PC-9 (cell line): ENCODE data around the gene GPR26. TPM values are rescaled to one million over a fixed set of nuclear protein-coding genes. Genes with fewer than 3 reads are reported as not detected.

Experiments used
- BruUV-seq: library from RNA; stranded (reverse); fragments of 400-500 nt; replicated peaks from 2 replicates; lab custom pipeline; 2021; lab: Mats Ljungman, UMichigan
- CTCF ChIA-PET: fragments of 300-600 bp; sonication (Branson Sonifier 250); formaldehyde crosslinking; loops from one replicate; lab custom pipeline; 2022; ENCODE audit warnings: antibody characterized with exemption; lab: Charles Lee
- POLR2A ChIA-PET: fragments of 300-600 bp; sonication (Branson Sonifier 250); formaldehyde crosslinking; loops from one replicate; lab custom pipeline; 2022; ENCODE audit warnings: antibody characterized with exemption; ENCODE audit not compliant: unreplicated experiment; lab: Charles Lee
- DNase-seq, 2 experiments: peaks; one replicate each; pipeline versions ENCODE4 v3.0.0 to v3.0.0-alpha.2; 2015 to 2022; ENCODE audit warnings: mixed read lengths in 1 of 2
- H2AFZ ChIP-seq: fragments of 200-600 bp; sonication (generic); 2 replicates; pipeline ENCODE4 v1.8.1; 2017; ENCODE audit warnings: antibody characterized with exemption
- H3F3A ChIP-seq: fragments of 200-600 bp; sonication (generic); 2 replicates; pipeline ENCODE4 v1.8.1; 2017; ENCODE audit warnings: antibody characterized with exemption, mild to moderate bottlenecking, low read depth; ENCODE audit not compliant: insufficient read depth
- H3K27ac ChIP-seq: fragments of 200-600 bp; sonication (generic); 2 replicates; pipeline ENCODE4 v1.6.1; 2016; ENCODE audit warnings: mixed run types
- H3K27me3 ChIP-seq: fragments of 200-600 bp; sonication (generic); 2 replicates; pipeline ENCODE4 v1.6.1; 2016; ENCODE audit warnings: low read depth, mixed run types; ENCODE audit not compliant: insufficient read depth
- H3K36me3 ChIP-seq: fragments of 200-600 bp; sonication (generic); 2 replicates; pipeline ENCODE4 v1.6.1; 2016; ENCODE audit warnings: low read depth, mixed run types
- H3K4me1 ChIP-seq: fragments of 200-600 bp; sonication (generic); replicated peaks from 2 replicates; pipeline ENCODE4 v1.6.1; 2016; ENCODE audit warnings: mixed run types; ENCODE audit not compliant: insufficient read depth
- H3K4me2 ChIP-seq: fragments of 200-600 bp; sonication (generic); 2 replicates; pipeline ENCODE4 v1.6.1; 2017; ENCODE audit warnings: mixed run types
- H3K4me3 ChIP-seq: fragments of 200-600 bp; sonication (generic); 2 replicates; pipeline ENCODE4 v1.6.1; 2016; ENCODE audit warnings: mixed run types
- H3K79me2 ChIP-seq: fragments of 200-600 bp; sonication (generic); 2 replicates; pipeline ENCODE4 v1.6.1; 2017; ENCODE audit warnings: low read depth, mixed run types
- H3K9me2 ChIP-seq: fragments of 200-600 bp; sonication (generic); 2 replicates; pipeline ENCODE4 v1.8.1; 2017; ENCODE audit warnings: mild to moderate bottlenecking; ENCODE audit not compliant: insufficient read depth
- H3K9me3 ChIP-seq: fragments of 200-600 bp; sonication (generic); 2 replicates; pipeline ENCODE4 v1.8.1; 2016; ENCODE audit warnings: low read depth; ENCODE audit not compliant: insufficient read depth
- H4K20me1 ChIP-seq: fragments of 200-600 bp; sonication (generic); 2 replicates; pipeline ENCODE4 v1.8.1; 2017; ENCODE audit not compliant: insufficient read depth
- EZH2 ChIP-seq: fragments of 200-600 bp; sonication (generic); IDR thresholded peaks from 2 replicates; pipeline ENCODE4 v1.8.0; 2017; ENCODE audit warnings: antibody characterized with exemption, low read depth
- intact Hi-C: fragments of 100-400 bp; cut with micrococcal nuclease; formaldehyde crosslinking; loops from one replicate; pipeline ENCODE4 v1.10.0; 2022; ENCODE audit not compliant: unreplicated experiment
- total RNA-seq: library from RNA; stranded (reverse); gene quantifications from 2 replicates; pipeline ENCODE4 v1.2.3, GENCODE V29; 2021
- TF ChIP-seq, protein P1 (sequence below): fragments of 200-600 bp; sonication (generic); conservative IDR thresholded peaks from 2 replicates; pipeline ENCODE4 v1.6.1; 2017; ENCODE audit warnings: mixed run types, antibody characterized with exemption, mild to moderate bottlenecking, moderate library complexity

The GPR26 gene
- total RNA-seq, 1 experiment from 2014 or later: not detected

- intact Hi-C loops: no loop called here
- TF ChIP-seq, protein P1, sequence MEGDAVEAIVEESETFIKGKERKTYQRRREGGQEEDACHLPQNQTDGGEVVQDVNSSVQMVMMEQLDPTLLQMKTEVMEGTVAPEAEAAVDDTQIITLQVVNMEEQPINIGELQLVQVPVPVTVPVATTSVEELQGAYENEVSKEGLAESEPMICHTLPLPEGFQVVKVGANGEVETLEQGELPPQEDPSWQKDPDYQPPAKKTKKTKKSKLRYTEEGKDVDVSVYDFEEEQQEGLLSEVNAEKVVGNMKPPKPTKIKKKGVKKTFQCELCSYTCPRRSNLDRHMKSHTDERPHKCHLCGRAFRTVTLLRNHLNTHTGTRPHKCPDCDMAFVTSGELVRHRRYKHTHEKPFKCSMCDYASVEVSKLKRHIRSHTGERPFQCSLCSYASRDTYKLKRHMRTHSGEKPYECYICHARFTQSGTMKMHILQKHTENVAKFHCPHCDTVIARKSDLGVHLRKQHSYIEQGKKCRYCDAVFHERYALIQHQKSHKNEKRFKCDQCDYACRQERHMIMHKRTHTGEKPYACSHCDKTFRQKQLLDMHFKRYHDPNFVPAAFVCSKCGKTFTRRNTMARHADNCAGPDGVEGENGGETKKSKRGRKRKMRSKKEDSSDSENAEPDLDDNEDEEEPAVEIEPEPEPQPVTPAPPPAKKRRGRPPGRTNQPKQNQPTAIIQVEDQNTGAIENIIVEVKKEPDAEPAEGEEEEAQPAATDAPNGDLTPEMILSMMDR: no peak
- TF ChIP-seq EZH2: no peak
- Histone ChIP-seq H3K4me1 (no peaks in the 10 kb centered on the region), H3K4me3 (no peak overlapping the region), H3K9me3 (no peaks in the 10 kb centered on the region), H3K36me3 (no peaks in the 10 kb centered on the region), H2AFZ (no peak overlapping the region), H3K27ac (no peak overlapping the region), H3K4me2 (no peak overlapping the region), H4K20me1 (no peaks in the 10 kb centered on the region), H3K27me3 (peaks cover 5% of the 10 kb centered on the region; the same call in 1 of the 2 replicates), H3K79me2 (no peaks in the 10 kb centered on the region), H3K9me2 (no peaks in the 10 kb centered on the region), H3F3A (no peaks in the 10 kb centered on the region)
- BruUV-seq: no TSS peak
- no peak for DNase-seq
- CTCF ChIA-PET: no interaction called here
- POLR2A ChIA-PET: no interaction called here
Observed at GRCh38 chr10:123674741-123675140, 8.6 kb downstream of the GPR26 start.

- H2AFZ ChIP-seq: no peak overlapping the region
- no peaks in the 10 kb centered on the region for H3F3A ChIP-seq
- H3K27me3 ChIP-seq: peaks cover 9% of the 10 kb centered on the region; the same call in 1 of the 2 replicates
- ChIA-PET POLR2A (no interaction called here), CTCF (no interaction called here)
- H4K20me1 ChIP-seq: no peaks in the 10 kb centered on the region
- BruUV-seq: no TSS peak
- no peak overlapping the region for H3K27ac ChIP-seq
- H3K9me2 ChIP-seq: no peaks in the 10 kb centered on the region
- no peaks in the 10 kb centered on the region for H3K9me3 ChIP-seq
- TF ChIP-seq, protein P1: no peak
- TF ChIP-seq EZH2: no peak
- H3K4me1 ChIP-seq: no peaks in the 10 kb centered on the region
- no peak for DNase-seq
- no peak overlapping the region for H3K4me2 ChIP-seq
- H3K36me3 ChIP-seq: no peaks in the 10 kb centered on the region
- intact Hi-C loops: no loop called here
- no peak overlapping the region for H3K4me3 ChIP-seq
- H3K79me2 ChIP-seq: no peaks in the 10 kb centered on the region
Observed at GRCh38 chr10:123675811-123676210, 9.7 kb downstream of the GPR26 start.

- H3K4me3 ChIP-seq: no peak overlapping the region
- no peak overlapping the region for H2AFZ ChIP-seq
- no peak overlapping the region for H3K27ac ChIP-seq
- H3K36me3 ChIP-seq: no peaks in the 10 kb centered on the region
- peaks cover 19% of the 10 kb centered on the region; the same call in 1 of the 2 replicates for H3K27me3 ChIP-seq
- intact Hi-C loops: no loop called here
- H3F3A ChIP-seq: no peaks in the 10 kb centered on the region
- H3K4me1 ChIP-seq: no peaks in the 10 kb centered on the region
- BruUV-seq: no TSS peak
- TF ChIP-seq, protein P1: no peak
- TF ChIP-seq EZH2: no peak
- H3K9me3 ChIP-seq: no peaks in the 10 kb centered on the region
- no peaks in the 10 kb centered on the region for H3K9me2 ChIP-seq
- H4K20me1 ChIP-seq: no peaks in the 10 kb centered on the region
- no peak for DNase-seq
- H3K4me2 ChIP-seq: no peak overlapping the region
- ChIA-PET CTCF (no interaction called here), POLR2A (no interaction called here)
- no peaks in the 10 kb centered on the region for H3K79me2 ChIP-seq
Observed at GRCh38 chr10:123677556-123677955, 11.4 kb downstream of the GPR26 start.
